Type B pancreatic cell (in vitro differentiated cells): ENCODE data around the gene RHOBTB3. TPM values are rescaled to one million over a fixed set of nuclear protein-coding genes. Genes with fewer than 3 reads are reported as not detected.

Experiments
- DNase-seq: peaks from one replicate; pipeline ENCODE4 v3.0.0; 2021; ENCODE audit warnings: mixed read lengths; ENCODE audit not compliant: unreplicated experiment; ENCODE audit errors: extremely low spot score
- H3K27ac Mint-ChIP-seq: 2 replicates; pipeline ENCODE4 v1.8.0; 2021; ENCODE audit warnings: mild to moderate bottlenecking, mixed read lengths
- H3K27me3 Mint-ChIP-seq: 2 replicates; pipeline ENCODE4 v1.8.0; 2021; ENCODE audit warnings: mixed read lengths
- H3K36me3 Mint-ChIP-seq: 2 replicates; pipeline ENCODE4 v1.8.0; 2021; ENCODE audit warnings: mixed read lengths
- H3K4me1 Mint-ChIP-seq: one replicate; pipeline ENCODE4 v1.8.0; 2021; ENCODE audit warnings: mixed read lengths; ENCODE audit not compliant: unreplicated experiment
- H3K4me3 Mint-ChIP-seq: 2 replicates; pipeline ENCODE4 v1.8.0; 2021; ENCODE audit warnings: mild to moderate bottlenecking, mixed read lengths
- H3K9me3 Mint-ChIP-seq: 2 replicates; pipeline ENCODE4 v1.8.0; 2021; ENCODE audit warnings: mixed read lengths
- total RNA-seq: library from RNA; stranded (reverse); gene quantifications from 2 replicates; pipeline ENCODE4 v1.2.1, GENCODE V29; 2021; ENCODE audit warnings: low replicate concordance
- TF ChIP-seq, protein P1 (sequence below): fragments of 200-600 bp; sonication (generic); conservative IDR thresholded peaks from 2 replicates; pipeline ENCODE4 v1.5.0; 2021; ENCODE audit warnings: antibody characterized with exemption, mild to moderate bottlenecking

Gene RHOBTB3
- total RNA-seq, 1 donor from 2014 or later = 76.3 TPM

DNA sequence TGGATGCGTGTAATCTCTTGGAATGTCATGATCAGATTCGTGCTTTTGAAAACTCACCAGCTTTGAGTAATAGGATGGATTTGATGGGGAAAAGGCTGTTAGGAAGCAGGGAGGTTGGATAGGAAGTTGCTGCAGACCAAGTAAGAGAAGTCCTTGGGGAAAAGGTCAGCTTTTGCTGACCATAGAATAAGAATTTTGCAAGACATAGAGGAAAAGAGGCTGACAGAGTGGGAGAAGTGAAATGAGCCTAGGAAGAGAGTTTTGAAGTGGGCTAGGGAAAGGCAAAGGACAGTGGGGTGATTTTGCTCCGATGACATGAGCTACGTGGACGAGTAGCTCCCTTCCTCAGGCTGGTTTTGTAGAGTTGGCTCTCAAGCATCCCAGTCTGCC, 31.5 kb downstream of the RHOBTB3 start:
- Mint-ChIP-seq H3K4me1 (peaks cover 22% of the 10 kb centered on the region), H3K9me3 (no peaks in the 10 kb centered on the region), H3K27ac (no peak overlapping the region), H3K27me3 (no peaks in the 10 kb centered on the region), H3K36me3 (peaks cover 15% of the 10 kb centered on the region), H3K4me3 (no peak overlapping the region)
- DNase-seq = no peak
- TF ChIP-seq, protein P1, sequence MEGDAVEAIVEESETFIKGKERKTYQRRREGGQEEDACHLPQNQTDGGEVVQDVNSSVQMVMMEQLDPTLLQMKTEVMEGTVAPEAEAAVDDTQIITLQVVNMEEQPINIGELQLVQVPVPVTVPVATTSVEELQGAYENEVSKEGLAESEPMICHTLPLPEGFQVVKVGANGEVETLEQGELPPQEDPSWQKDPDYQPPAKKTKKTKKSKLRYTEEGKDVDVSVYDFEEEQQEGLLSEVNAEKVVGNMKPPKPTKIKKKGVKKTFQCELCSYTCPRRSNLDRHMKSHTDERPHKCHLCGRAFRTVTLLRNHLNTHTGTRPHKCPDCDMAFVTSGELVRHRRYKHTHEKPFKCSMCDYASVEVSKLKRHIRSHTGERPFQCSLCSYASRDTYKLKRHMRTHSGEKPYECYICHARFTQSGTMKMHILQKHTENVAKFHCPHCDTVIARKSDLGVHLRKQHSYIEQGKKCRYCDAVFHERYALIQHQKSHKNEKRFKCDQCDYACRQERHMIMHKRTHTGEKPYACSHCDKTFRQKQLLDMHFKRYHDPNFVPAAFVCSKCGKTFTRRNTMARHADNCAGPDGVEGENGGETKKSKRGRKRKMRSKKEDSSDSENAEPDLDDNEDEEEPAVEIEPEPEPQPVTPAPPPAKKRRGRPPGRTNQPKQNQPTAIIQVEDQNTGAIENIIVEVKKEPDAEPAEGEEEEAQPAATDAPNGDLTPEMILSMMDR = no peak

DNA sequence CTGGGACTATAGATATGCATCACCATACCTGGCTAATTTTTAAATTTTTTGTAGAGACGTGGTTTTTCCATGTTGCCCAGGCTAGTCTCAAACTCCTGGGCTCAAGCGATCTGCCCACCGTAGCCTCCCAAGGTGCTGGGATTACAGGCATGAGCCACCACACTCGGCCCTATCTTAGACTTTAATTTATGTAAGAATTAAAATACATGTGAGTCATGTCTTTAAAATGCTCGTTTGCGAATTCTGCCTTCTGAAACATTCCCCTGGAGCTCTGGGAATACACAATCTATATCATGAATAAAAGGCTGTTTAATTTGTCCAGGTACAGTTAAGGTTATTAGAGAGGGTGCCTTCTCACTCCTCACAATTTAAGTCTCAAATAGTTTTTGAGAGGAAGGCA, 32.8 kb downstream of the RHOBTB3 start:
- H3K4me3 Mint-ChIP-seq = no peak overlapping the region
- peaks cover 15% of the 10 kb centered on the region for H3K36me3 Mint-ChIP-seq
- no peak for DNase-seq
- TF ChIP-seq, protein P1 = no peak
- no peaks in the 10 kb centered on the region for H3K27me3 Mint-ChIP-seq
- H3K27ac Mint-ChIP-seq = no peak overlapping the region
- no peaks in the 10 kb centered on the region for H3K9me3 Mint-ChIP-seq
- H3K4me1 Mint-ChIP-seq = peaks cover 21% of the 10 kb centered on the region

DNA sequence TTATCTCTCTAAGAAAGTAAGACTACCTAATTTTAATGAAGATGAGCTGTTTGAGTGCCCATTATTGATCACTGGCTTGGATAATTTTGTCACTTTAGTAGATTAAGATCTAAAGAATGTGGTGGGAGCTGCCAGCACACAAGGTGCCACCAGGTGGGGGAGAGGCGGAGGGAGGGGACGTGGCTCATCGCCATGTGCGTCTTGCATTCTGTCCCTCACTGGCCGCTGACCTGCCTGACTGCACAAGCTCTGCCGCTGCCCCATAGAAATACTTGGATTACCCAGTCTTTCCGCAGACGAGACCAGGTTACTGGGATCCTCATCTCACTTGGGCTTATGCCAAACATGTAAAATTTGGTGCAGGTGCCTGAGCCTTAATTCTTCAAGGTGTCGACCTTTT, 37.6 kb downstream of the RHOBTB3 start:
- DNase-seq = no peak
- peaks cover 26% of the 10 kb centered on the region for H3K36me3 Mint-ChIP-seq
- no peaks in the 10 kb centered on the region for H3K27me3 Mint-ChIP-seq
- no peaks in the 10 kb centered on the region for H3K9me3 Mint-ChIP-seq
- H3K27ac Mint-ChIP-seq = no peak overlapping the region
- no peak overlapping the region for H3K4me3 Mint-ChIP-seq
- H3K4me1 Mint-ChIP-seq = no peaks in the 10 kb centered on the region
- TF ChIP-seq, protein P1 = no peak

DNA sequence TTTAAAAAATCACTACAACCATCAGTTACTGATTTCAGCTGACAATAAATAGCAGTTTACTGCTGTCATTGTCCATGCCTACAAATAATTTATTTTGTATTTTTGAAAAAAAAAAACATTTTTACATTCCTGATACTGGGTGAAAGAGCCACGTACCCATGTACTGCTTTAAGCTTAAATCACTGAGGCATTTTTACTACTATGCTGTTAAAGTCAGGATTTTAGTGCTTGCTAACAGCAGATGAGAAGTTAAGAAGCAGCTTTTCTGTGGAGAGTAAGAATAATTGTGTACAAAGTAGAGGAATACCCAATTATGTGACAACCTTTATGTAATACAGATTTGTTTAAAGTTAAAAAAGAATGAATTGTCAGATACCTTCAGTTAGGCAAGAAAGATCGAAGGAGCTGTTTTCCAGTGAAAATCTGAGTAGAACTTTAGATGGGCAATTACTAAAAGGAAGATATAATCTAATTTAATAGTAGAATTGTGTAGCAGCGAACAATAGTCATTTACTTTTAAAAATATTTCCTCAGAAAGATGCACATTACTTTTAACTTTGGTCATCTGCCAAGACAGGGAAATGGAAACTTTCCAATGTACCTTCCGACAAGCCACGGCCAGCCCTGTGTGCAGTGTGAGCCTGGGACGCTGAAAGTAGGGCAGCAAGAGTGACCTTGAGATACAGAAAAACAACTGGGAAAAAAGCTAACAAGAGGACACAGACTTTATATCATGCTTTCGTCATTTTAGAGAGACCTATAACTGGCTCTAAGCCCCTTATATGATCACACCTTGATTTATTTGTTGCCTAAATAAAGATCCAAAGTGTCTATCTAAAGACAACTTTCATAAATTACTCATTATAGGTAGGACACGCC, 39.9 kb downstream of the RHOBTB3 start:
- H3K27me3 Mint-ChIP-seq = no peaks in the 10 kb centered on the region
- H3K27ac Mint-ChIP-seq = no peak overlapping the region
- peaks cover 19% of the 10 kb centered on the region for H3K36me3 Mint-ChIP-seq
- no peak overlapping the region for H3K4me3 Mint-ChIP-seq
- no peaks in the 10 kb centered on the region for H3K4me1 Mint-ChIP-seq
- DNase-seq = no peak
- H3K9me3 Mint-ChIP-seq = no peaks in the 10 kb centered on the region
- TF ChIP-seq, protein P1 = no peak

DNA sequence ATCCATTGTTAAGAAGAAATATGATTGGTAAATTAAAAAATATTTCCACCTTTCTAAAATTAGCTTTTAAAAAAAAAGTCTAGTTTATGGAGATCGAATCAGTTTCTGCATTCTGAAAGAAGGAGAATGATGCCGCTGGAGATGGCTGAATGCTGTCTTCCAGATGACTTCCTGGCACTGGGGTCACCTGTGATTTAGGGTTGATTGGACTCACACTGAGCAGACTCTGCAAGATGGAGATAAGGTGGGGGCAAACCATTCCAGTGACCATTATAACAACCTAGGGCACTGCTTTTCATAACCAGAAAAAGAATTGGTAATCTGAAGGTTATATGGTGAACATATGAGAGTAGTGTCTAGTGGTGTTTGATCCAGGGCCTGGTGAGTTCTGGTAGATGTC, 40.8 kb downstream of the RHOBTB3 start:
- DNase-seq = no peak
- Mint-ChIP-seq H3K36me3 (peaks cover 23% of the 10 kb centered on the region), H3K9me3 (no peaks in the 10 kb centered on the region), H3K27ac (no peak overlapping the region), H3K4me1 (no peaks in the 10 kb centered on the region), H3K27me3 (no peaks in the 10 kb centered on the region), H3K4me3 (no peak overlapping the region)
- TF ChIP-seq, protein P1 = no peak
